HS-27A (cell line): ENCODE measurements around the gene PCED1B.
"Not testable (repeated sequence)": the region's sequence is repeated elsewhere in the genome, so short reads cannot be mapped to it uniquely, and the experiment has no call there.

Experiments used
- DNase-seq: peaks from one replicate; pipeline ENCODE4 v3.0.0-alpha.2; 2012; ENCODE audit warnings: low read depth, missing footprints

PCED1B gene

DNA sequence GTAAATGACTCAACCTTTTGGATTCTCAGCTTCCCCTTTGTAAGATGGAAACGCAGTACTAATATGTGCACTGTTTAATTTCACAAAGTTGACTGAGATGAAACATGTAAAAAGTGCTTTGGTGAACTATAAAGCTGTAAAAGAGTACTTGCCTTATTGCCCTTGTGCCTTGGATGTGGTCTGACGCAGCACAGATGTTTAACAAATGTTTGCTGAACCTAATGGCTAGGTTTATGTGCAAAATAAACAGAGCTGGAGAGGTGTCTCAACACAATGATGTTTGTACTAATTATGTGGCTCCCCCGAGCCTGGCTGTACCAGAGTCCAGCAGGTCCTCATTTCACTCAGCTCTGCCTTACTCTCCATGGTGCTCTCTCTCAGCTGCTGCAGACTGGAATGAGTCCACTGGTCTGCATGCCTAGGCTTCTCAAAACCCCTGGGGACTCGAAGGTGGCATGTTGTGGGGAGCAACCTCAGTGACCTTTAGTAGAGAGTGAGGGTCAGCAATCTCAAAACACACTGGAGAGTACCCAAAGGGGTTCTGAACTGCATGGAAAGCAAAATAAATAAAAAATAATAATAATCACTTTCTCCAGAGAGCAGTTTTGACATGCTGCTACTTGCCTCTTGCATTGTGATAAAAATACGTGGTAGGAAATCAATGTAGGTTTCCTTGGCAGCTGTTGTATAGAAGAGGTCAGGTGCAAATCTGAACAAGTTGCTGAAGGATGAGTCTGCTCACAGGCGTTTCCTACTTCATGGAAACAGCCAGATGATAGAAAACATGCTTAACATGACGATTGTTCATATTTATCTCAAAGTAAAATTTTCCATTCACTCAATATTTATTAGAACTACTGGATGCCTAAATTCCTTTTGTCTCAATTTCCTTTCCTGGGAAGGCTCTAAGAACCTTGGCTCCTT is 8.9 kb downstream of the PCED1B start:
- DNase-seq, result no peak

GRCh38 chr12:47091009-47091408 is 11.6 kb downstream of the PCED1B start:
- DNase-seq, result no peak

- no peak for DNase-seq
Measured at GRCh38 chr12:47094804-47095203, 15.4 kb downstream of the PCED1B start.

- DNase-seq, result no peak
Measured at GRCh38 chr12:47095446-47096236, 16.2 kb downstream of the PCED1B start.

GRCh38 chr12:47097276-47097896 is 18.0 kb downstream of the PCED1B start:
- DNase-seq, result no peak

DNA sequence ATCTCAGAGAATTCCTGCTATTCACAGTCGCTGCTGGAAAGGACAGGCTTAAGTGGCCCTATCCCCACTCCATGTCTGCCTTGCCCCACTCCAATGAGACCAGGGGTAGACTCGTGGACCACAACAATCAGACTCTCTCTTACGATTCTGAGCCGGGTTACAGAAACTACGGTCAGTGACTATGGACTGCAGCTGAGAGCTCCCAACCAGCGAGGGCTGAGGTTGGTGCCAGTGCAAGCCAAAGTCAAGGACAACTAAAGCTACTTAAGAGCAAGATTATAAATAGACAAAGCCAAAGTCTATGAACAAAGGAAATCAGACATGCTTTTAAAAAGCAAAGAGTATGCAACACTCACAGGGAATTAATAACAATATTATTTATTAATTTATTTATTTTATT is 18.7 kb downstream of the PCED1B start:
- DNase-seq, result no peak

GRCh38 chr12:47099610-47100009 is 20.2 kb downstream of the PCED1B start:
- no peak for DNase-seq

DNA sequence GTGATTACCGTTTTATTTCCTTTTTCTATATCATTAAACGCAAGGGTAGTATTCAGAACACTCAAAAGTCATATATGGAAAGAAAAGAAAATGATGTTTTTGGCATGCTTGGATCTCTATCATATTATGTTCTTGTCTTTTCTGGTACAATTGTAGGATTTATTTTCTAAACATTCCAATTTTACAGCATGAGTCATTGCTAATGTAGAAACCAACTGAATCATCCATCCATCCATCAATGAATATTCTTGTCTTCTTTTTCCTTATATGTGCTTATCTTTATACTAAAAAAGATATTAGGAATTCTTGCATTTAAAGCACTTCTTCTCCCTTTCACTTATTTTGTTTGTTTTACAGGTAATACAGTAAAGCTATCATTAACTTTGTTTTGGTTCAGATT is 20.7 kb downstream of the PCED1B start:
- no peak for DNase-seq

- DNase-seq, result no peak
Measured at GRCh38 chr12:47102406-47102805, 23.0 kb downstream of the PCED1B start.

- no peak for DNase-seq
Measured at GRCh38 chr12:47102845-47103651, 23.6 kb downstream of the PCED1B start.

DNA sequence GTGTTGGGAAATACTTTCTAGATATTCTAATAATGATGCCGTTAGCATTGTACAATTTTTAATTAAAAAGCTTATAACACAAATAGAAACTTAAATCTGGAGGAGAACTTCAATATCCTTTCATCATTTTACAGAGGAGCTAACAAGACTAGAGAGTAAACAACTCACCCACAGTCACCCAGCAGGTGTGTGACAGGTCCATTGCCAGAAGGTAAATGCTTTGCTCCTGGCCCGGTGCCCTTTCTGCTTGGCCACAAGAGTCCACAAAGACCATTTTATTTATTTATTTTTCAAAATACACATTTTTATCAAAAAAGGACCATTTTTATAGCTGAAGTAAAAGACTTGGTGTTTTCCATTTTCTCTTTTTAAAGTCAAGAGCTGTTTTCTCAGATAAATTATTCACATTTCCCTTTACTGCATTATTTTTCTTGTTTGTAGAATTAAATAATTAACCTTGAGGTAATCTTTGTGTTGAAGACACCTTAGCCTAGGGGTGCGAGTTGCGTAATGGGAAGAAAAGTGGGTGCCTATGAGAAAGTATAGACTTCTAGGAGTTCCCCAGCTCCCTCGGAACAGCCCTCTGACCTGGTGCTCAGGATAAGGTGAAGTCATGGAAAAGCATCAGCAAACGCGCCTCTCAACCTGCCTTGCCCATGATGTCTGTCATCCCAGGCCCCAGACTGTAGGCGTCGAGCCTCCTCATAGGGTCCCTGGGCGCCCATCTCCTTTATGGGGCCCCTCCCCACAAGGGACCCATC is 26.7 kb downstream of the PCED1B start:
- DNase-seq, result no peak

- DNase-seq, result no peak
Measured at GRCh38 chr12:47107446-47107845, 28.0 kb downstream of the PCED1B start.

- DNase-seq, result no peak
Measured at GRCh38 chr12:47107926-47108325, 28.5 kb downstream of the PCED1B start.

DNA sequence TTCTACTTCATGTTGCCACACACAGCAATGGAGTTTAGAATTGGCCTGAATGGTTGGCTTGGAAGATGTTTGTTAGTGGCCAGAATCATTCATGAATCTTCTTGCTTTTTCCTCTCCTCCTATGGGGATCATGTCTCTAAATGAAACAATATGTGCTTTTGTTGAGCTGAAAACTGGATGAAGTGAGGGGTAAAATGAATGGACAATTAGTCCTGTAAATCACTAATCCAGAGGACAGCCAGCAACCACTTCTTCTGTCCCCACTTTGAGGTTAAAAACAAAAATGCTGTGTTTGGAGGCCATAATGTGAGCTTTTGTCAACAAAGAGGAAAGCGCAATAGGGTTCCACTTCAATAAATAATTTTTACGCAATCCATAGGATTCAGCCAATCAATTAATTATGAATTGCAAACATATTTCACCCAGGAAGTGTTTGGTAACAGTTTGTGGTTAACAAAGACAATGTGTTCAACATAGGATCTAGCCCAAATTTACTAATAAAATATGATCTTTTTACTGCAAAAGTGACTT is 30.7 kb downstream of the PCED1B start:
- no peak for DNase-seq

GRCh38 chr12:47110718-47111391 is 31.4 kb downstream of the PCED1B start:
- no peak for DNase-seq

GRCh38 chr12:47111392-47111778 is 32.0 kb downstream of the PCED1B start:
- DNase-seq, result no peak

DNA sequence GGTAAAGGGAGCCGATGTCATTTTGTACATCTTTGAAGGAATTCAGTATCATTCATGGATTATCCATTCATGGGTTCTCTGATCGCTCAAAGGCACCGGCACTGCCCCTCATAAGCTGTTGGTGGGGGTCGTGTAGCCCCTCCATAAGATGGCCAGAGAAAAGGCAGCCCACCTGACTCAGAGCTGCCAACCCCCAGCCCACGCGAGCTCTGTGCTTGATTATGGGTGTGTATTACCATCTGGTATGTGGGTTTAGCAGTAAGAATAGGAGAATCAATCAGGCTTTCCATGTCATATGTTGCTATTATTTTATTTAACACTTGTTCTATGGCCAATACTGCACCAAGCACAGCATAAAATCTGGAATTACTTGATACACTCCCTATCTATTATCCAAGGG is 32.4 kb downstream of the PCED1B start:
- DNase-seq, result no peak

GRCh38 chr12:47112679-47113078 is 33.3 kb downstream of the PCED1B start:
- no peak for DNase-seq

DNA sequence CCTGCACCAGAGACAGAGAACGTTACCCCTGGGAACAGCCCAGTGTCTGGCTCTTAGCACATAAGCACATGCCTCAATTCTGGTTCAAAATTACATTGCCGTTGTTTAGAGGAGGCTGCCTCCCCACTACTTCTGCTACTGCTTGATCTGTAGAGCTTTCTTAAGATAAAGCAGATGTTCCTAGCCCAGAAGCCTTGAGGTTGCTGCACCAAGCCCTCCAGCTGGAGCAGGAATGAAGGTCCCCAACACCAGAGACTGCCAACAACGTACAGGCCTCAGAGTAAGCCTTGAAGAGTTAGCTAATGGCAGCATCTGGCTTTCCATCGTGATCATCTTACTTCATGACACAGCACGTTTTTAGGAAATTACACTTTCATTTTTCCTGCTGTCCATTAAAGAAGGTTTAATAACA is 35.1 kb downstream of the PCED1B start:
- no peak for DNase-seq

GRCh38 chr12:47117305-47117704 is 37.9 kb downstream of the PCED1B start:
- DNase-seq, result not testable (repeated sequence)
